OCI-LY1 (cell line): ENCODE results near the gene TMEM38A.
"Not testable (repeated sequence)": the region's sequence is repeated elsewhere in the genome, so short reads cannot be mapped to it uniquely, and the experiment has no call there.

Source experiments
- CTCF ChIP-seq: fragments of 200-600 bp; sonication (generic), shearing (Covaris generic); IDR thresholded peaks from 2 replicates; pipeline ENCODE4 v1.5.1; 2017; ENCODE audit warnings: mild to moderate bottlenecking, antibody characterized with exemption, low read length, moderate library complexity, mixed read lengths
- EZH2 ChIP-seq: fragments of 200-600 bp; sonication (generic), shearing (Covaris generic); IDR thresholded peaks from 2 replicates; pipeline ENCODE4 v1.8.0; 2017; ENCODE audit warnings: borderline replicate concordance, mixed run types, mild to moderate bottlenecking, antibody characterized with exemption, low read length, moderate library complexity, mixed read lengths

- TF ChIP-seq CTCF, EZH2: not testable (repeated sequence)
Observed at GRCh38 chr19:16673839-16674238, 12.9 kb downstream of the TMEM38A start.
